ENCODE measurements around the gene RNASE12. TPM values are rescaled to one million over a fixed set of nuclear protein-coding genes. Genes with fewer than 3 reads are reported as not detected.
"Not testable (repeated sequence)": the region's sequence is repeated elsewhere in the genome, so short reads cannot be mapped to it uniquely, and the experiment has no call there.

Gene RNASE12
- total RNA-seq, 6 donors from 2014 or later, result not detected

- Histone ChIP-seq H3K4me3 (no peak overlapping the region), H3K9me3 (no peaks in the 10 kb centered on the region), H3K27ac (no peak overlapping the region), H3K4me1 (peaks cover 0 to 5% (median 0%) of the 10 kb centered on the region in 4 donors), H3K36me3 (no peaks in the 10 kb centered on the region), H3K27me3 (no peaks in the 10 kb centered on the region)
- no peak for DNase-seq
- no peak for TF ChIP-seq CTCF (IDR thresholded peaks at IDR 0.05)
- TF ChIP-seq POLR2A (IDR thresholded peaks at IDR 0.05), result no peak
- TF ChIP-seq EP300 (IDR thresholded peaks at IDR 0.05), result no peak
- TF ChIP-seq POLR2AphosphoS5 (IDR thresholded peaks at IDR 0.05), result no peak
- 43 to 50% methylated on average over 5 of the region's 5 CpGs for WGBS, 2 donors
- no peak for ATAC-seq (ENCODE audit: low FRiP score in 2 of 2)
Measured at GRCh38 chr14:20583908-20584307, 7.3 kb downstream of the RNASE12 start.

GRCh38 chr14:20583142-20583541 is 8.0 kb downstream of the RNASE12 start:
- H3K4me1 ChIP-seq, result peaks cover 0 to 5% (median 0%) of the 10 kb centered on the region in 4 donors
- no peaks in the 10 kb centered on the region for H3K27me3 ChIP-seq
- no peak overlapping the region for H3K27ac ChIP-seq
- TF ChIP-seq CTCF (IDR thresholded peaks at IDR 0.05), result no peak
- no peak for TF ChIP-seq POLR2AphosphoS5 (IDR thresholded peaks at IDR 0.05)
- H3K36me3 ChIP-seq, result no peaks in the 10 kb centered on the region
- no peak overlapping the region for H3K4me3 ChIP-seq
- ATAC-seq (ENCODE audit: low FRiP score in 2 of 2) (no peak), DNase-seq (no peak)
- no peaks in the 10 kb centered on the region for H3K9me3 ChIP-seq

- no peak overlapping the region for H3K4me3 ChIP-seq
- H3K27me3 ChIP-seq, result no peaks in the 10 kb centered on the region
- TF ChIP-seq POLR2AphosphoS5 (IDR thresholded peaks at IDR 0.05) (no peak), POLR2A (IDR thresholded peaks at IDR 0.05) (no peak), EP300 (IDR thresholded peaks at IDR 0.05) (no peak), CTCF (IDR thresholded peaks at IDR 0.05) (no peak)
- no peaks in the 10 kb centered on the region for H3K36me3 ChIP-seq
- WGBS, 2 donors, result 75 to 77% methylated on average over 4 of the region's 4 CpGs
- no peak for DNase-seq
- no peaks in the 10 kb centered on the region for H3K9me3 ChIP-seq
- peaks cover 0 to 5% (median 0%) of the 10 kb centered on the region in 4 donors for H3K4me1 ChIP-seq
- no peak overlapping the region for H3K27ac ChIP-seq
- no peak for ATAC-seq (ENCODE audit: low FRiP score in 2 of 2)
Measured at GRCh38 chr14:20580242-20580641, 10.9 kb downstream of the RNASE12 start.

- no peak overlapping the region for H3K4me3 ChIP-seq
- ATAC-seq (ENCODE audit: low FRiP score in 2 of 2), result no peak
- H3K36me3 ChIP-seq, result no peaks in the 10 kb centered on the region
- H3K27ac ChIP-seq, result no peak overlapping the region
- DNase-seq, result no peak
- H3K27me3 ChIP-seq, result no peaks in the 10 kb centered on the region
- H3K9me3 ChIP-seq, result no peaks in the 10 kb centered on the region
- H3K4me1 ChIP-seq, result no peaks in the 10 kb centered on the region
- TF ChIP-seq POLR2A (IDR thresholded peaks at IDR 0.05), result no peak
- TF ChIP-seq POLR2AphosphoS5 (IDR thresholded peaks at IDR 0.05), result no peak
- TF ChIP-seq EP300 (IDR thresholded peaks at IDR 0.05), result no peak
- TF ChIP-seq CTCF (IDR thresholded peaks at IDR 0.05), result no peak
- 69 to 80% methylated on average over 12 to 13 of the region's 14 CpGs for WGBS, 2 donors
Measured at GRCh38 chr14:20578784-20579502, 12.2 kb downstream of the RNASE12 start.

- Histone ChIP-seq H3K4me1 (no peaks in the 10 kb centered on the region), H3K9me3 (no peaks in the 10 kb centered on the region), H3K36me3 (no peaks in the 10 kb centered on the region), H3K27me3 (no peaks in the 10 kb centered on the region), H3K27ac (no peak overlapping the region), H3K4me3 (no peak overlapping the region)
- TF ChIP-seq EP300 (IDR thresholded peaks at IDR 0.05) (no peak), POLR2A (IDR thresholded peaks at IDR 0.05) (no peak), CTCF (IDR thresholded peaks at IDR 0.05) (no peak), POLR2AphosphoS5 (IDR thresholded peaks at IDR 0.05) (no peak)
- ATAC-seq (ENCODE audit: low FRiP score in 2 of 2) (no peak), DNase-seq (no peak)
- WGBS, 2 donors, result 56 to 63% methylated on average over 3 of the region's 3 CpGs
Measured at GRCh38 chr14:20578325-20578724, 12.9 kb downstream of the RNASE12 start.

GRCh38 chr14:20572382-20572990 is 18.7 kb downstream of the RNASE12 start:
- 69 to 77% methylated on average over 4 of the region's 4 CpGs for WGBS, 2 donors
- peaks cover 7 to 21% (median 15%) of the 10 kb centered on the region in 4 donors for H3K9me3 ChIP-seq
- not testable (repeated sequence) for H3K27ac ChIP-seq

GRCh38 chr14:20570720-20571119 is 20.5 kb downstream of the RNASE12 start:
- not testable (repeated sequence) for DNase-seq; H3K4me1 ChIP-seq; ATAC-seq (ENCODE audit: low FRiP score in 2 of 2); H3K27me3 ChIP-seq; H3K27ac ChIP-seq; H3K4me3 ChIP-seq; H3K36me3 ChIP-seq
- 22 to 50% methylated on average over 1 of the region's 1 CpG for WGBS, 2 donors
- peaks cover 7 to 21% (median 15%) of the 10 kb centered on the region in 4 donors for H3K9me3 ChIP-seq

More at GRCh38 chr14:20572382-20572990, 18.7 kb downstream of the RNASE12 start:
- not testable (repeated sequence) for H3K4me1 ChIP-seq; H3K4me3 ChIP-seq; ATAC-seq (ENCODE audit: low FRiP score in 2 of 2); H3K27me3 ChIP-seq; H3K36me3 ChIP-seq; DNase-seq
